ENCODE results near the gene SCRT2.
"Not testable (repeated sequence)": the region's sequence is repeated elsewhere in the genome, so short reads cannot be mapped to it uniquely, and the experiment has no call there.

Gene SCRT2

GRCh38 chr20:645318-646106, 30.1 kb downstream of the SCRT2 start:
- peak; percentile 90 for DNase-seq (ENCODE audit: low spot score)
- TF ChIP-seq CTCF (IDR thresholded peaks at IDR 0.05; ENCODE audit: borderline replicate concordance, control extremely low read depth, extremely low read depth, insufficient read depth, missing control alignments), result peak; percentile 98
- in situ Hi-C loops (cut with MboI; ENCODE audit: low sequenced_read_pairs, unreplicated experiment), result loop anchor here (5.0 to 10.0 kb wide), 2 partner anchors 83 to 291 kb away; no protein-coding TSS in a partner anchor

DNA sequence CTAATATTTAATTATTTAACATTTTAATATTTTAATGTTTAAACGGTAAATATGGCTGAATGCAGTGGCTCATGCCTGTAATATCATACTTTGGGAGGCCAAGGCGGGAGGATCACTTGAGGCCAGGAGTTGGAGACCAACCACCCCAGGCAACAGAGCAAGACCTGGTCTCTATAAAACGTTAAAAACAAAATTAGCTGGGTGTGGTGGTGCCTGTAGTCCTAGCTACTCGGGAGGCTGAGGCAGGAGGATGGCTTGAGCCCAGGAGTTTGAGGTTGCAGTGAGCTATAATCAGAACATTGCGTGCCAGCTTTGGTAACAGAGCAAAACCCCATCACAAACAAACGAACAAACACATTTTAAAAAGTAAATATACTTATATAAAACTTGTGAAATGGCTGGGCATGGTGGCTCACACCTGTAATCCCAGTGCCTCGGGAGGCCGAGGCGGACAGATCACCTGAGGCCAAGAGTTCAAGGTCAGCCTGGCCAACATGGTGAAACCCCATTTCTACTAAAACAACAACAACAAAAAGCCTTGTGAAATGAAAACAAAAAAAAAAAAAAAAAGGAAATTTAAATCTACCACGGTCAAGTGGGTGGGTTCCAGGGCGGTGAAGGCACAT, 30.8 kb downstream of the SCRT2 start:
- in situ Hi-C loops (cut with MboI; ENCODE audit: low sequenced_read_pairs, unreplicated experiment), result loop anchor here (5.0 to 10.0 kb wide), 2 partner anchors 83 to 290 kb away; no protein-coding TSS in a partner anchor
- DNase-seq (ENCODE audit: low spot score), result no peak
- no peak for TF ChIP-seq CTCF (IDR thresholded peaks at IDR 0.05; ENCODE audit: borderline replicate concordance, control extremely low read depth, extremely low read depth, insufficient read depth, missing control alignments)

DNA sequence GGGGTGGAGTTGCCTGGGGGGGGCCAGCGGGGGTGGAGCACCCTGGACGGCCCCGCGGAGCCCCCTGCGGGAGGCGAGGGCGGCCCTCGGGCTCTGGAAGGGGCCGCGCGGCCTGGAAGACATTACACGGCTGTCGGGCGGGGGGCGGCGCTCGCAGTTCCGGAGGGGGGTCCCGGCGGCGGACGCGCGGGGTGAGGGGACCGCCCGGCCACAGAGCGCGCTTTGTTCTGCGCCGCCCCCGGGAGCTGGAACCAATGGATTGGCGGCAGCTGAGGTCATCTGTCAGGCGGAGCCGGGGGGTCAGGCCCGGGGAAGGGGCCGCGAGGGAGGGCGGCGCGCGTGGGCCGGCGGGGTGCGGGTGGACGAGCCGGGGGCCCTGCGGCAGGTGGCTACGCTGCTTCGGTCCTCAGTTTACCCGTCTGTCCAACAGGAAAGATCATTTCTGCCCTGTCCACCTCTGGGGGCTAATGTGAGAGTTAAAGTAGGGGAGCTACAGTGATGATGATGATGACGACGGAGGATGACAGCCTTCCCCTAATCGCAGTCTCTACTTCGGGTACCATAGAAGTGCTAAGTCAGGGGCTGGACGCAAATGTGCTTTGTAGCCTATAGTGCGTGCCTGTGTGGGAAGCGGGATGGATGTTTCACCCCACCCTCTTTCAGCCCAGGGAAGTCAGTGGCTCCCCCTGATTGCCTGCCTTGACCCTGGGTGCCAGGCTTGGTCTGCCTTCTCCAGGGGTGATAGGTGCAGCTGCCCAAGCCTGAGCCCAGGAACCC, 33.0 kb downstream of the SCRT2 start:
- no peak for TF ChIP-seq CTCF (IDR thresholded peaks at IDR 0.05; ENCODE audit: borderline replicate concordance, control extremely low read depth, extremely low read depth, insufficient read depth, missing control alignments)
- DNase-seq (ENCODE audit: low spot score), result no peak
- in situ Hi-C loops (cut with MboI; ENCODE audit: low sequenced_read_pairs, unreplicated experiment), result loop anchor here (10.0 kb wide), 1 partner anchor 288 kb away; no protein-coding TSS in a partner anchor

- in situ Hi-C loops (cut with MboI; ENCODE audit: low sequenced_read_pairs, unreplicated experiment), result loop anchor here (10.0 kb wide), 1 partner anchor 287 kb away; no protein-coding TSS in a partner anchor
- DNase-seq (ENCODE audit: low spot score), result not testable (repeated sequence)
Measured at GRCh38 chr20:642013-642397, 33.6 kb downstream of the SCRT2 start.

- DNase-seq (ENCODE audit: low spot score), result no peak
- TF ChIP-seq CTCF (IDR thresholded peaks at IDR 0.05; ENCODE audit: borderline replicate concordance, control extremely low read depth, extremely low read depth, insufficient read depth, missing control alignments), result no peak
- in situ Hi-C loops (cut with MboI; ENCODE audit: low sequenced_read_pairs, unreplicated experiment), result loop anchor here (10.0 kb wide), 1 partner anchor 287 kb away; no protein-coding TSS in a partner anchor
Measured at GRCh38 chr20:641516-641875, 34.1 kb downstream of the SCRT2 start.

- in situ Hi-C loops (cut with MboI; ENCODE audit: low sequenced_read_pairs, unreplicated experiment), result loop anchor here (10.0 kb wide), 1 partner anchor 286 kb away; no protein-coding TSS in a partner anchor
- TF ChIP-seq CTCF (IDR thresholded peaks at IDR 0.05; ENCODE audit: borderline replicate concordance, control extremely low read depth, extremely low read depth, insufficient read depth, missing control alignments), result no peak
- no peak for DNase-seq (ENCODE audit: low spot score)
Measured at GRCh38 chr20:640674-641515, 34.7 kb downstream of the SCRT2 start.
